Thoracic aorta (tissue), 2 donors: Measurements from ENCODE around the gene TRAF2. TPM values are rescaled to one million over a fixed set of nuclear protein-coding genes. Genes with fewer than 3 reads are reported as not detected.

Source experiments
- ATAC-seq: fragments of 150-250 bp; one replicate; pipeline ENCODE4 v1.8.0; 2017; ENCODE audit warnings: low read depth; ENCODE audit not compliant: insufficient number of reproducible peaks, low FRiP score
- DNase-seq: peaks from one replicate; pipeline ENCODE4 v3.0.0-alpha.2; 2020; ENCODE audit warnings: low spot score
- H3K27ac ChIP-seq, 2 donors: fragments of 200-600 bp; sonication (generic); 1 replicate in 1 of 2; 2 replicates in 1 of 2; pipeline ENCODE4 v1.5.1; 2016; ENCODE audit warnings: mild to moderate bottlenecking in 2 of 2, moderate library complexity in 2 of 2
- H3K27me3 ChIP-seq: fragments of 200-600 bp; sonication (generic); replicated peaks from 2 replicates; pipeline ENCODE4 v1.6.0; 2016; ENCODE audit warnings: mild to moderate bottlenecking; ENCODE audit not compliant: insufficient read depth
- H3K36me3 ChIP-seq: fragments of 200-600 bp; sonication (generic); one replicate; pipeline ENCODE4 v1.5.1; 2016
- H3K4me1 ChIP-seq, 2 donors: fragments of 200-600 bp; sonication (generic); 1 replicate in 1 of 2; 2 replicates in 1 of 2; pipeline versions ENCODE4 v1.5.1 to v1.6.0; 2016; ENCODE audit warnings: low read depth in 2 of 2, mild to moderate bottlenecking in 1 of 2; ENCODE audit not compliant: control insufficient read depth in 1 of 2
- H3K4me3 ChIP-seq: fragments of 200-600 bp; sonication (generic); 2 replicates; pipeline ENCODE4 v1.5.1; 2016; ENCODE audit warnings: mild to moderate bottlenecking
- H3K9me3 ChIP-seq: fragments of 200-600 bp; sonication (generic); 2 replicates; pipeline ENCODE4 v1.5.1; 2016
- CTCF ChIP-seq: fragments of 200-600 bp; sonication (generic); IDR thresholded peaks from one replicate; pipeline ENCODE4 v1.5.1; 2019; ENCODE audit warnings: antibody characterized with exemption
- total RNA-seq, 2 donors: library from RNA; depleted of rRNA; stranded (reverse); fragments of >200 nt; gene quantifications; one replicate each; pipeline versions ENCODE4 v1.1.0 to v1.2.3, GENCODE V29; 2016

TRAF2 gene
- total RNA-seq, 2 donors from 2014 or later = 11.6 to 12.9 TPM

GRCh38 chr9:136947028-136947891 lies 60.9 kb downstream of the TRAF2 start:
- ATAC-seq = no peak
- H3K27ac ChIP-seq = no peak overlapping the region
- DNase-seq = no peak
- peaks cover 22 to 42% of the 10 kb centered on the region in 2 donors for H3K4me1 ChIP-seq
- TF ChIP-seq CTCF = no peak
- H3K9me3 ChIP-seq = no peaks in the 10 kb centered on the region
- H3K27me3 ChIP-seq = no peaks in the 10 kb centered on the region
- no peak overlapping the region for H3K4me3 ChIP-seq
- peaks cover 7% of the 10 kb centered on the region for H3K36me3 ChIP-seq

GRCh38 chr9:136947955-136948510 lies 61.7 kb downstream of the TRAF2 start:
- Histone ChIP-seq H3K9me3 (no peaks in the 10 kb centered on the region), H3K4me3 (no peak overlapping the region), H3K27me3 (no peaks in the 10 kb centered on the region), H3K4me1 (peaks cover 18 to 34% of the 10 kb centered on the region in 2 donors), H3K27ac (no peak overlapping the region), H3K36me3 (no peaks in the 10 kb centered on the region)
- TF ChIP-seq CTCF = peak; percentile 29
- ATAC-seq (no peak), DNase-seq (no peak)

- no peaks in the 10 kb centered on the region for H3K27me3 ChIP-seq
- no peak for ATAC-seq
- DNase-seq = no peak
- peak overlapping the region; percentile 73 to 78 for H3K27ac ChIP-seq
- peaks cover 11 to 26% of the 10 kb centered on the region in 2 donors for H3K4me1 ChIP-seq
- TF ChIP-seq CTCF = no peak
- H3K9me3 ChIP-seq = no peaks in the 10 kb centered on the region
- peak overlapping the region; percentile 78 for H3K4me3 ChIP-seq
- no peaks in the 10 kb centered on the region for H3K36me3 ChIP-seq
Observed at GRCh38 chr9:136949239-136949816, 63.0 kb downstream of the TRAF2 start.

- no peaks in the 10 kb centered on the region for H3K9me3 ChIP-seq
- no peaks in the 10 kb centered on the region for H3K27me3 ChIP-seq
- H3K36me3 ChIP-seq = no peaks in the 10 kb centered on the region
- peak overlapping the region; percentile 73 to 78 for H3K27ac ChIP-seq
- H3K4me1 ChIP-seq = peaks cover 11 to 26% of the 10 kb centered on the region in 2 donors
- peak overlapping the region; percentile 78 for H3K4me3 ChIP-seq
- DNase-seq (peak; percentile 76), ATAC-seq (peak; percentile 82)
- no peak for TF ChIP-seq CTCF
Observed at GRCh38 chr9:136949817-136950655, 63.7 kb downstream of the TRAF2 start.
